Measurements from ENCODE around the gene PLCH2.
"Not testable (repeated sequence)": the region's sequence is repeated elsewhere in the genome, so short reads cannot be mapped to it uniquely, and the experiment has no call there.

PLCH2 gene

GRCh38 chr1:2440346-2440745, 35.7 kb upstream of the PLCH2 start:
- DNase-seq (ENCODE audit: low read depth), result not testable (repeated sequence)

GRCh38 chr1:2441746-2442145, 34.3 kb upstream of the PLCH2 start:
- DNase-seq (ENCODE audit: low read depth), result no peak

DNA sequence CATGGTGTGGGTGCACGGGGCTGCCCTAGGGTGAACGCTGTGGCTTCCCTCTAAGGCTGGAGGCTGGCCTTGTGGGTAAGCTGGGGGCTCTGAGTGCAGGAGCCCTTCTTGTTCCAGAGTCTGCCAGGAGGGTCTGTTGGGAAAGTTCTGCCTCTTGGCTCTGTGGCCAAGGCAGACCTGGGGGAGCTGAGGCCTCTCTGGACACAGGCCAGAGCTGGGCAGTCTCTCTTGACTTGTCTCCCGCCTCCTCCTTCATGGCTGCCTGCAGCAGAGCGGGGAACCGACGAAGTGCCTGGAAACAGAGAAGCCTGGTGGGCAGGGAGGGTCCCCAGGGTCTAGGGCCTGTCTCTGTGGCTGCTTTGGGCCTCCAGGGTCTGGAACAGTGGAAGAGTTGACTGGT, 33.4 kb upstream of the PLCH2 start:
- DNase-seq (ENCODE audit: low read depth), result no peak

- DNase-seq (ENCODE audit: low read depth), result no peak
These were observed 32.6 kb upstream of the PLCH2 start for GRCh38 chr1:2443277-2444137.

GRCh38 chr1:2444138-2444591, 31.9 kb upstream of the PLCH2 start:
- no peak for DNase-seq (ENCODE audit: low read depth)

DNA sequence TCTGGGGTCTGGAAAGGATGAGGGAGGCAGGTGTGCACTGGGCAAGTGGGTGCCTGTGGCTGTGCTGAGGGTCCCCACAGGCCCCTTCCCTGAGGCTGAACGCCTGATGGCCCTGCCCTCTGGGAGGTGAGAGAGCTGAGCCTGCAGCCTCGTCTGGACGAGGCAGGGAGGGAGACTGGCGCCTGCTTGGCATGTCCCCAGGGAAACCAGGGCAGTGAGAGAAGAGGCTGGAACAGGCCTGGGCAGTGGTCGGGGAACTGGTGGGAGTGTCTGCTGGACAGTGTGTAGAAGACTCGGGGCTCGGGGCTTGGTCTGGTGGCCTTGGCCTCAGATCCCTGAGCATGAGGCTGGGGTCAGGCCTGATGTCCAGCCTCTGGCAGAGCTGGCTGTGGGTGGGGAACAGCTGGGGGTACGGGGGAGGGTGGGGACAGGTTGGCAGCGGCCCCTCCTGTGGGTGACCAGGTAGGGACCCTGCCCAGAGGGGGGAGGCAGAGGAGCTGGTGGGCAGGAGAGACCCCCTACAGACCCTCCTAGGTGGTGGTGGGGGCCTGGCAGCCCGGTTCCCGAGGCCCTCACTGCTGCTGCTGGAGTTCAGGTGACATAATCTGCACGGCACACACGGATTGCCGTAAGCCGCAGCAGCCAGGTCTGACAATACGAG, 30.8 kb upstream of the PLCH2 start:
- no peak for DNase-seq (ENCODE audit: low read depth)

GRCh38 chr1:2445823-2446215, 30.3 kb upstream of the PLCH2 start:
- DNase-seq (ENCODE audit: low read depth), result no peak

- DNase-seq (ENCODE audit: low read depth), result no peak
These were observed 29.7 kb upstream of the PLCH2 start for GRCh38 chr1:2446394-2446793.

DNA sequence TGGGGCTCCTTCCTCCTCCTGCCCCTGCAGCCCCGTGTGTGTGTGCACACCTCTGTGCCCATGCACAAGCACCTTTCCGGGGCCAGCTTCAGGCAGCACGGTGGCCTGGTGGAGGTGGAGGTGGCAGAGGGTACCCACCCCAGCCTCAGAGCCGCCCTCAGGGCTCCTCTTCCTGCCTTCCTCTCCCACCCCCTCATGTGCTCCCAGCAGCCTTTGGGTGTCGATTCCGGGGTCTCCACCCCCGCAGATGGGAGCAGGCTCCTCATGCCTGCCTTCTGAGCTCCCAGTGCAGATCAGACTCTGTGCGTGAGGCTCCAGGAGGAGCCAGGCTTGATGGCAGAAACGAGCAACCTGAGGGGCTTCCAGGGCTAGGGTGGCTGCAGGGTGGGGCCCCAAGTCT, 29.2 kb upstream of the PLCH2 start:
- no peak for DNase-seq (ENCODE audit: low read depth)

- no peak for DNase-seq (ENCODE audit: low read depth)
These were observed 28.6 kb upstream of the PLCH2 start for GRCh38 chr1:2447276-2448097.

- no peak for DNase-seq (ENCODE audit: low read depth)
These were observed 28.0 kb upstream of the PLCH2 start for GRCh38 chr1:2448098-2448445.

DNA sequence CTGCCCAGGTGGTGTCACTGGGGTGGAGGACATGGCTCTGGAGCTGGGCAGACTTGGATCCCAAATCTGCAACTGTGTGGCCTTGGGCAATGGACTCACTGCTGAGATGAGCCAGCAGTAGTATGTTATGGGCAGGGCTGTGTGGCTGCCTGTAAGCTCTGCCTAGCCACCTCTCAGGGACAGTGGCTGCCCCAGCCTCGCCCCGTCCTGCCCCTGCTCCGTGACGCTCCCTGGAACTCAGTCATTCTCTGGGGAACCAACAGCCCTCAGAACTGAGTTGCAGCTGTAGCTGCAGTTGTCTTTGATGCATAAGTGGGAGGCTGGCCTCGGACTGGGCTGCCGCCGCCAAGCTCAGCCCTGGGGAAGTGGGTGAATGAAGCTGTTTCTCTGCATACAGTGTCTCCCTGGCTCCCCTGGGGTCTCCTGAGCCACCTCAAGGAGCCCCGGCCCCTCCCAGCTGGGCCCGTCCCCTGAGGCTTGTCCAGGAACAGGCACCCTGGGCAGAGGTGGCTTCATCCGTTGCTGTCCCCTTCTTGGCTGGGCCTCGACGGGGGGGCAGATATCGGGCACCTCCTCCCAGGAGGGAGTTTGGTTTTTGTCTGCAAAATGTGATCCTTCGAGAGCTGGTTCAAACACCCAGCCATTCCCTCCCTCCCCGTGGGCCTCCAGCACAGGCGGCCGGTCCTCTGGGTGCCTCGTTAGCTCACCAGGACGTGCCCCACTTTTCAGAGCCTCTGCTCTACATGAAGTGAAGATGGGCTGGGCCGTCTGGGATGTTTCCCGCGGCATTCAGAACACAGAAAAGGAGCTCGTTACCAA, 26.2 kb upstream of the PLCH2 start:
- no peak for DNase-seq (ENCODE audit: low read depth)

- peak; percentile 88 for DNase-seq (ENCODE audit: low read depth)
These were observed 24.3 kb upstream of the PLCH2 start for GRCh38 chr1:2451741-2452140.

GRCh38 chr1:2452201-2452931, 23.7 kb upstream of the PLCH2 start:
- DNase-seq (ENCODE audit: low read depth), result no peak

DNA sequence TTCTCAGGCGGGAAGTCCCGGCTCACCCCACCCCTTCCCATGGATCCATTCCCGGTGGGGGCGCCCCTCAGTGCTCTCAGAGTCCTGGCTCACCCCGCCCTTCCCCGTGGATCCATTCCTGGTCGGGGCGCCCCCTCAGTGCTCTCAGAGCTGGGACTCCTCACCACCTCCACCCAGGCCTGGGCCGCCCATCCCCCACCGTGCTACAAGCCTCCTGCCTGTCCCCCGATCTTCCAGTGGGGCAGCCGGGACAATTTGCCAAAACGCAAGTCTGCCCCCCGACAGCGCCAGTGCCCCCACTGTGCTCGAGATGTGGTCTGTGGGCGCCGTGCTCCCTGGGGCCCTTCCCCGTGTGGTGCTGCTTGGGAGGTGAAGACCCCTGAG, 23.2 kb upstream of the PLCH2 start:
- DNase-seq (ENCODE audit: low read depth), result no peak

DNA sequence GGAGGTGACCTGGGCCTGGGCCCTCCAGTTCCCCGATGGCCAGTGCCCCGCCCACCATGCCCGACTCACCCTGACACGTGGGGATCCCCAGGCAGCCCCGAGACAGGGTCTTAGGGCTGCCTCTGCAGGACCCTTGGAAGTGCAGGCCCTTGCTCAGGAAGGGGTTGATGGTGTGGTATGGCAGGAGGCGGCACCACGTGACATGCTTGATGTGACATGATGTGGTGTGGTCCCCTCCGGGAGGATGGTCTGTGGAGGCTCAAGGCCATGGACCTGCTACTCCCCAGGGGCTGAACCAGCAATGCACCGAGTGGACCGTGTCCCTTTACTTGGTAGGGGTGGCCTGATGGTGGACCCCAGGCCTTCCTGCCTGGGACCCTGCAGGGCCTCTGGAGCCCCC, 21.9 kb upstream of the PLCH2 start:
- no peak for DNase-seq (ENCODE audit: low read depth)

- DNase-seq (ENCODE audit: low read depth), result no peak
These were observed 20.3 kb upstream of the PLCH2 start for GRCh38 chr1:2455757-2456156.

GRCh38 chr1:2457444-2457843, 18.6 kb upstream of the PLCH2 start:
- DNase-seq (ENCODE audit: low read depth), result no peak

- DNase-seq (ENCODE audit: low read depth), result no peak
These were observed 17.4 kb upstream of the PLCH2 start for GRCh38 chr1:2458687-2459086.

GRCh38 chr1:2459102-2459753, 16.9 kb upstream of the PLCH2 start:
- DNase-seq (ENCODE audit: low read depth), result not testable (repeated sequence)

DNA sequence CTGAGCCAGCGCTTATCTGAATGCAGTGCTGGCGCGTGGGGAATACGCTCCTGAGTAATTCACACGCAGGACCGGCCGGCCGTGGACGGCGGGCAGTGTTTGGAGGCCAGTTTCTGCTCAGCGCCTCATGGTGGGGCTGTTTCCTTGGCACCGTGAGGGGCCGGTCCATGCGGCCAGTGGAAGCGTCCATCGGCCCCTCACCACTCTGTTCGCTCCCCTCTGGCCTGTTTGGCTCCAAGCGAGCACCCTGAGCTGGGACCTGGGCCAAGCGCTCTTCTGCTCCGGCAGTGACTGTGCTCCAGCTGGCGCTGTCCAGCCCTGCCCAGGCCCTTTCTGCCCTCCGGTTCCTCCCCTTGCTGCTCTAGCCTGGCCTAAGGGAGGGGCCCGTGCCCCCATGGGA, 16.3 kb upstream of the PLCH2 start:
- no peak for DNase-seq (ENCODE audit: low read depth)

All from HS-5 (cell line).